Fibroblast of upper back skin (primary cell): ENCODE results near the gene VTA1.
"Not testable (repeated sequence)": the region's sequence is repeated elsewhere in the genome, so short reads cannot be mapped to it uniquely, and the experiment has no call there.

ENCODE experiments used
- DNase-seq: peaks from one replicate; pipeline ENCODE4 v3.0.0-alpha.2; 2013

VTA1 gene

GRCh38 chr6:142229518-142230270 lies 82.6 kb downstream of the VTA1 start:
- DNase-seq, result not testable (repeated sequence)

- peak; percentile 46 for DNase-seq
These were observed 85.4 kb downstream of the VTA1 start for GRCh38 chr6:142232206-142233044.

- no peak for DNase-seq
These were observed 87.1 kb downstream of the VTA1 start for GRCh38 chr6:142233945-142234682.

- peak; percentile 43 for DNase-seq
These were observed 88.2 kb downstream of the VTA1 start for GRCh38 chr6:142235272-142235671.

GRCh38 chr6:142235791-142236190 lies 88.7 kb downstream of the VTA1 start:
- no peak for DNase-seq

- DNase-seq, result peak; percentile 73
These were observed 89.6 kb downstream of the VTA1 start for GRCh38 chr6:142236691-142237090.

- DNase-seq, result peak; percentile 22
These were observed 91.8 kb downstream of the VTA1 start for GRCh38 chr6:142238881-142239280.

- no peak for DNase-seq
These were observed 93.1 kb downstream of the VTA1 start for GRCh38 chr6:142240179-142240578.

GRCh38 chr6:142241061-142241460 lies 94.0 kb downstream of the VTA1 start:
- DNase-seq, result no peak

- DNase-seq, result peak; percentile 61
These were observed 95.2 kb downstream of the VTA1 start for GRCh38 chr6:142242269-142242668.

- no peak for DNase-seq
These were observed 99.9 kb downstream of the VTA1 start for GRCh38 chr6:142246960-142247359.

- no peak for DNase-seq
These were observed 102.2 kb downstream of the VTA1 start for GRCh38 chr6:142249266-142249665.

GRCh38 chr6:142251930-142252445 lies 104.9 kb downstream of the VTA1 start:
- peak; percentile 40 for DNase-seq

- DNase-seq, result no peak
These were observed 107.5 kb downstream of the VTA1 start for GRCh38 chr6:142254513-142254912.

- DNase-seq, result no peak
These were observed 108.7 kb downstream of the VTA1 start for GRCh38 chr6:142255785-142256184.

GRCh38 chr6:142258305-142258704 lies 111.2 kb downstream of the VTA1 start:
- no peak for DNase-seq

GRCh38 chr6:142258757-142259156 lies 111.7 kb downstream of the VTA1 start:
- no peak for DNase-seq

- DNase-seq, result no peak
These were observed 113.7 kb downstream of the VTA1 start for GRCh38 chr6:142260748-142261147.

- DNase-seq, result no peak
These were observed 115.2 kb downstream of the VTA1 start for GRCh38 chr6:142262231-142262630.

GRCh38 chr6:142265476-142265875 lies 118.4 kb downstream of the VTA1 start:
- no peak for DNase-seq

- no peak for DNase-seq
These were observed 119.0 kb downstream of the VTA1 start for GRCh38 chr6:142266060-142266459.

GRCh38 chr6:142271476-142271875 lies 124.4 kb downstream of the VTA1 start:
- peak; percentile 22 for DNase-seq
